Prostate gland (tissue), 2 donors: ENCODE data around the gene CACNA2D1. TPM values are rescaled to one million over a fixed set of nuclear protein-coding genes. Genes with fewer than 3 reads are reported as not detected.

Experiments used
- DNase-seq: peaks from one replicate; pipeline ENCODE4 v3.0.0-alpha.2; 2019; ENCODE audit warnings: low spot score
- H3K27ac ChIP-seq, 2 donors: fragments of 200-600 bp; sonication (generic); 2 replicates each; pipeline ENCODE4 v1.5.1; 2017 to 2019
- H3K27me3 ChIP-seq: fragments of 200-600 bp; sonication (generic); replicated peaks from 2 replicates; pipeline ENCODE4 v1.5.1; 2019; ENCODE audit not compliant: insufficient read depth
- H3K36me3 ChIP-seq, 2 donors: fragments of 200-600 bp; sonication (generic); 1 replicate in 1 of 2; 2 replicates in 1 of 2; pipeline versions ENCODE4 v1.5.1 to v1.8.1; 2017 to 2019
- H3K4me1 ChIP-seq: fragments of 200-600 bp; sonication (generic); replicated peaks from 2 replicates; pipeline ENCODE4 v1.5.1; 2019
- H3K4me3 ChIP-seq, 2 donors: fragments of 200-600 bp; sonication (generic); 2 replicates each; pipeline ENCODE4 v1.5.1; 2017 to 2019
- H3K9me3 ChIP-seq: fragments of 200-600 bp; sonication (generic); 2 replicates; pipeline ENCODE4 v1.5.1; 2017
- POLR2A ChIP-seq: fragments of 450-650 bp; IDR thresholded peaks from one replicate; pipeline ENCODE4 v1.6.1; 2016; ENCODE audit warnings: antibody characterized with exemption, mild to moderate bottlenecking
- POLR2AphosphoS5 ChIP-seq: sonication (generic); formaldehyde crosslinking; IDR thresholded peaks from one replicate; pipeline ENCODE4 v1.6.1; 2017; ENCODE audit warnings: antibody characterized with exemption
- WGBS: methylation state at CpG from one replicate; pipeline ENCODE4 v1.1.5; 2018; 5-methylcytosine and 5-hydroxymethylcytosine counted together
- intact Hi-C: fragments of 100-400 bp; cut with DNase I; formaldehyde crosslinking; loops from one replicate; pipeline ENCODE4 v1.14.2; 2022
- total RNA-seq, 2 donors: library from RNA; depleted of rRNA; stranded (reverse); fragments of >200 nt; gene quantifications; one replicate each; pipeline ENCODE4 v1.1.0, GENCODE V29; 2016
- TF ChIP-seq, protein P1 (sequence below), 4 experiments: fragments of 200-600 bp in 2 of 4; fragments of 450-650 bp in 2 of 4; sonication (generic) in 2 of 4; IDR thresholded peaks; 1 replicate in 3 of 4; 2 replicates in 1 of 4; pipeline ENCODE4 v1.5.1; 2016 to 2019; ENCODE audit warnings: antibody characterized with exemption in 4 of 4, mild to moderate bottlenecking in 2 of 4, moderate library complexity in 2 of 4

CACNA2D1 gene
- total RNA-seq, 2 donors from 2014 or later: 16.9 to 24.4 TPM

DNA sequence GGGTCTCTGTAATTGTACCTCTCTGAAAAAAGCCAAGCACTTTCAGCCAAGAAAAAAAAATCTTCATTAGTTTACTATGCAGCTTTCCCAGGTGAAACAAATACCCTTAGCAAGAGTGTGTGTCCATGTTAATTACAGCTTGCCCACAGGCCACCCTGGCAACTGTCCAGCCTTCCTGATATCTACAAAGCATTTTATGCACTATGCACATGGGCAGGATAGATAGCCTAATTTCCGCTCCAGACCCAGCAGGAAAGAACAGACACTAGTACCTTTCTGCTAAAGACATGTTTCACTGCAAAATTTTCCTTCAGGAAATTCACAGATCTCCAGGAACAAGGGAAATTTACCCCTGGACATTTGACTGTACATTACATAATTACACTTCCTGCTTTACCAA is 24.4 kb downstream of the CACNA2D1 start:
- no peak overlapping the region for H3K27ac ChIP-seq
- H3K27me3 ChIP-seq: no peaks in the 10 kb centered on the region
- H3K9me3 ChIP-seq: no peaks in the 10 kb centered on the region
- DNase-seq: no peak
- H3K4me1 ChIP-seq: no peaks in the 10 kb centered on the region
- TF ChIP-seq, protein P1, sequence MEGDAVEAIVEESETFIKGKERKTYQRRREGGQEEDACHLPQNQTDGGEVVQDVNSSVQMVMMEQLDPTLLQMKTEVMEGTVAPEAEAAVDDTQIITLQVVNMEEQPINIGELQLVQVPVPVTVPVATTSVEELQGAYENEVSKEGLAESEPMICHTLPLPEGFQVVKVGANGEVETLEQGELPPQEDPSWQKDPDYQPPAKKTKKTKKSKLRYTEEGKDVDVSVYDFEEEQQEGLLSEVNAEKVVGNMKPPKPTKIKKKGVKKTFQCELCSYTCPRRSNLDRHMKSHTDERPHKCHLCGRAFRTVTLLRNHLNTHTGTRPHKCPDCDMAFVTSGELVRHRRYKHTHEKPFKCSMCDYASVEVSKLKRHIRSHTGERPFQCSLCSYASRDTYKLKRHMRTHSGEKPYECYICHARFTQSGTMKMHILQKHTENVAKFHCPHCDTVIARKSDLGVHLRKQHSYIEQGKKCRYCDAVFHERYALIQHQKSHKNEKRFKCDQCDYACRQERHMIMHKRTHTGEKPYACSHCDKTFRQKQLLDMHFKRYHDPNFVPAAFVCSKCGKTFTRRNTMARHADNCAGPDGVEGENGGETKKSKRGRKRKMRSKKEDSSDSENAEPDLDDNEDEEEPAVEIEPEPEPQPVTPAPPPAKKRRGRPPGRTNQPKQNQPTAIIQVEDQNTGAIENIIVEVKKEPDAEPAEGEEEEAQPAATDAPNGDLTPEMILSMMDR (IDR thresholded peaks at IDR 0.05): no peak
- TF ChIP-seq POLR2A (no peak), POLR2AphosphoS5 (no peak)
- H3K36me3 ChIP-seq: no peaks in the 10 kb centered on the region
- no peak overlapping the region for H3K4me3 ChIP-seq
- intact Hi-C loops: no loop called here
- WGBS: 93% methylated on average over 1 of the region's 1 CpG

DNA sequence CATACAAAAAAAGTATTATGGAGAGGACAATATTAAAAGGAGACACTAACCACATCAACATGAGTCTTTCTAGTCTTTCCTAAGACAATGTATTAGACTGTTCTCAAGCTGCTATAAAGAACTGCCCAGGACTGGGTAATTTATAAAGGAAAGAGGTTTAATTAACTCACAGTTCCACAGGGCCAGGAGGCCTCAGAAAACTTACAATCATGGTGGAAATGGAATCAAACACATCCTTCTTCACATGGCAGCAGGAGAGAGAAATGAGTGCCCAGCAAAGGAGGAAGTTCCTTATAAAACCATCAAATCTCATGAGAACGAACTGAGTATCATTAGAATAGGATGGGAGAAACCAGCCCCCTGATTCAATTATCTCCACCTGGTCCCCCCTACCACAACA is 25.7 kb downstream of the CACNA2D1 start:
- no peak overlapping the region for H3K27ac ChIP-seq
- no peak overlapping the region for H3K4me3 ChIP-seq
- no peak for DNase-seq
- H3K9me3 ChIP-seq: no peaks in the 10 kb centered on the region
- no peaks in the 10 kb centered on the region for H3K4me1 ChIP-seq
- no peaks in the 10 kb centered on the region for H3K27me3 ChIP-seq
- intact Hi-C loops: no loop called here
- 92% methylated on average over 1 of the region's 1 CpG for WGBS
- no peaks in the 10 kb centered on the region for H3K36me3 ChIP-seq
- TF ChIP-seq POLR2A (no peak), POLR2AphosphoS5 (no peak)
- TF ChIP-seq, protein P1 (IDR thresholded peaks at IDR 0.05): no peak

DNA sequence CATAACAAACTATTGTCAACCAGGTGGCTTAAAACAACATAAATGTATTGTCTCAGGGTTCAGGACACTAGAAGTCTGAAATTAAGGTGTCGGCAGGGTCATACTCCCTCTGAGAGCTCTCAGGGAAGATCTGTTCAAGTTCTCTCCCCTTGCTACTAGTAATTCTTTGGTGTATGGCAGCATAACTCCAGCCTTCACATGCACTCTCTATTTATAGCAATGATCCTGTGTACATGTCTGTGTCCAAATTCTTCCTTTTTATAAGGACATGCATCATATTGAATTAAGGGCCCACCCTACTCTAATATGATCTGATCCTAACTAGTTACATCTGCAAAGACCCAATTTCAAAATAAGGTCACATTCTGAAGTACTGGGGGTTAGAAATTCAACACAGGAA is 27.2 kb downstream of the CACNA2D1 start:
- 100% methylated on average over 1 of the region's 1 CpG for WGBS
- TF ChIP-seq, protein P1 (IDR thresholded peaks at IDR 0.05): no peak
- TF ChIP-seq POLR2A: no peak
- TF ChIP-seq POLR2AphosphoS5: no peak
- no peaks in the 10 kb centered on the region for H3K4me1 ChIP-seq

DNA sequence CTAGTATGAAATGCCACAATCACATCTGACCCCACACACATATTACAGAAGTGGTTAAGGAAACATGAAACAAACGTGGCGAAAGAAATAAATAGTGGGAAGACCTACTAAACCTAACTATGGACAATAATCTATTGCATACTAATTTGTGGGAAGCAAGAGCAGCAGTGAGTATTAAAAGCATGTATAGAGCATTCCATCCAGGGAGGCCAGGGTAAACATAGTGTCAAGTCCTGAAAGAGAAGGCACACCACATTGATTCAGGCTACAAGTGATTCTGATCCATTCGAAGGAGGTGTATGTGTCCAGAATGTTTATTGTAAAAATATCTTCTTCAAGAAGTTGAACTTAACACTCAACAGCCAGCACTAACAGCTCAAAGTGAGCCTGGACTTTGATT is 29.2 kb downstream of the CACNA2D1 start:
- Histone ChIP-seq H3K27me3 (no peaks in the 10 kb centered on the region), H3K4me3 (no peak overlapping the region), H3K36me3 (no peaks in the 10 kb centered on the region), H3K27ac (no peak overlapping the region), H3K4me1 (no peaks in the 10 kb centered on the region), H3K9me3 (no peaks in the 10 kb centered on the region)
- intact Hi-C loops: no loop called here
- WGBS: 76% methylated on average over 3 of the region's 3 CpGs
- DNase-seq: no peak
- no peak for TF ChIP-seq POLR2A
- TF ChIP-seq, protein P1 (IDR thresholded peaks at IDR 0.05): no peak
- TF ChIP-seq POLR2AphosphoS5: no peak

More for the DNA sequence above, 27.2 kb downstream of the CACNA2D1 start:
- intact Hi-C loops: no loop called here
- Histone ChIP-seq H3K4me3 (no peak overlapping the region), H3K27ac (no peak overlapping the region), H3K9me3 (no peaks in the 10 kb centered on the region), H3K27me3 (no peaks in the 10 kb centered on the region), H3K36me3 (no peaks in the 10 kb centered on the region)
- no peak for DNase-seq

DNA sequence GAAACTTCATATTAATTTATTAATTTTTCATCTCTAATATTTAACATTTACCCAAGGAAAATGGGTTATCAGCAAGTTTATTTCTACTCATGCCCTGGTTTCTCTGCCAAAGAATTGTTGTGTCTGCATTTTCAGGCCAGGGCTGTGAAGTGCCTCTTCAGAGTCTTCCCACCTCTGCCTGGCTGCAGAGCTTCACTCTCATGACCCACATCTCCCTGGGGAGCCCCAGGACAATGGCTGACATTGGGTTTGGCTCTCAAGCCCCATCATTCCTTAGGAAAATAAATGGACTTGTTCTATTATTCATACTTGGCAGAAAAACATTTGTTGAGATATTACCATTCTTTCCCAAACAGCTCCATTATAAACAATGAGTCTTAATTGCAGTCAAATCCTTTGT is 30.3 kb downstream of the CACNA2D1 start:
- intact Hi-C loops: no loop called here
- no peaks in the 10 kb centered on the region for H3K36me3 ChIP-seq
- H3K27me3 ChIP-seq: no peaks in the 10 kb centered on the region
- H3K4me1 ChIP-seq: no peaks in the 10 kb centered on the region
- no peak overlapping the region for H3K4me3 ChIP-seq
- no peaks in the 10 kb centered on the region for H3K9me3 ChIP-seq
- no peak for TF ChIP-seq POLR2A
- H3K27ac ChIP-seq: no peak overlapping the region
- no peak for DNase-seq
